SK-N-SH (cell line): Measurements from ENCODE around the gene TIMM10. TPM values are rescaled to one million over a fixed set of nuclear protein-coding genes. Genes with fewer than 3 reads are reported as not detected.
"Not testable (repeated sequence)": the region's sequence is repeated elsewhere in the genome, so short reads cannot be mapped to it uniquely, and the experiment has no call there.

Experiments used
- CTCF ChIA-PET: fragments of 300-600, 350-600 bp; formaldehyde crosslinking; extraction: SDS; loops from one replicate; lab custom pipeline; 2021; lab: Yijun Ruan, JAX
- POLR2A ChIA-PET: fragments of 350-600 bp; sonication (Branson Sonifier 250); formaldehyde crosslinking; extraction: SDS; loops from one replicate; lab custom pipeline; 2020; ENCODE audit warnings: antibody characterized with exemption, inconsistent platforms; lab: Yijun Ruan, JAX
- DNase-seq: peaks from one replicate; pipeline ENCODE4 v3.0.0; 2012
- H2AFZ ChIP-seq: fragments of 200-600 bp; sonication (generic); 2 replicates; pipeline ENCODE4 v1.8.1; 2016; ENCODE audit warnings: antibody characterized with exemption, mild to moderate bottlenecking, low read depth
- H3F3A ChIP-seq: fragments of 200-600 bp; sonication (generic); replicated peaks from 2 replicates; pipeline ENCODE3; 2016; ENCODE audit warnings: antibody characterized with exemption, mild to moderate bottlenecking; ENCODE audit not compliant: insufficient read depth
- H3K27ac ChIP-seq, 2 experiments: fragments of 200-500 bp in 1 of 2; fragments of 200-600 bp in 1 of 2; sonication (Bioruptor generic) in 1 of 2; sonication (generic), shearing (Covaris generic) in 1 of 2; 2 replicates each; pipeline versions ENCODE4 v1.5.1 to v1.6.1; 2014 to 2016; ENCODE audit warnings: low read depth in 2 of 2, inconsistent platforms in 1 of 2, low read length in 1 of 2, mild to moderate bottlenecking in 1 of 2, mixed read lengths in 1 of 2
- H3K27me3 ChIP-seq: fragments of 200-600 bp; sonication (generic), shearing (Covaris generic); 2 replicates; pipeline ENCODE4 v1.6.1; 2016; ENCODE audit warnings: mixed run types; ENCODE audit not compliant: insufficient read depth
- H3K36me3 ChIP-seq, 2 experiments: fragments of 200-500 bp in 1 of 2; fragments of 200-600 bp in 1 of 2; sonication (Bioruptor generic) in 1 of 2; sonication (generic) in 1 of 2; replicated peaks in 1 of 2; 2 replicates each; pipeline versions ENCODE3 to v1.5.1; 2014 to 2016; ENCODE audit warnings: low read length in 1 of 2, mild to moderate bottlenecking in 1 of 2; ENCODE audit not compliant: insufficient read depth in 2 of 2, control insufficient read depth in 1 of 2
- H3K4me1 ChIP-seq, 2 experiments: fragments of 200-500 bp in 1 of 2; fragments of 200-600 bp in 1 of 2; sonication (Bioruptor generic) in 1 of 2; sonication (generic), shearing (Covaris generic) in 1 of 2; 2 replicates each; pipeline versions ENCODE4 v1.5.1 to v1.6.1; 2014 to 2016; ENCODE audit warnings: low read depth in 1 of 2, low read length in 1 of 2, mixed run types in 1 of 2; ENCODE audit not compliant: insufficient read depth in 2 of 2, control insufficient read depth in 1 of 2
- H3K4me2 ChIP-seq: fragments of 200-600 bp; sonication (generic), shearing (Covaris generic); 2 replicates; pipeline ENCODE4 v1.6.1; 2017; ENCODE audit warnings: mixed run types
- H3K4me3 ChIP-seq, 2 experiments: fragments of 200-500 bp in 1 of 2; fragments of 200-600 bp in 1 of 2; sonication (Bioruptor generic) in 1 of 2; sonication (generic), shearing (Covaris generic) in 1 of 2; 2 replicates each; pipeline versions ENCODE4 v1.5.1 to v1.8.1; 2014 to 2016; ENCODE audit warnings: low read depth in 2 of 2, inconsistent platforms in 1 of 2, low read length in 1 of 2, mild to moderate bottlenecking in 1 of 2, mixed read lengths in 1 of 2, moderate library complexity in 1 of 2
- H3K79me2 ChIP-seq: fragments of 200-600 bp; sonication (generic); 2 replicates; pipeline ENCODE4 v1.8.1; 2017; ENCODE audit warnings: mild to moderate bottlenecking; ENCODE audit not compliant: insufficient read depth
- H3K9ac ChIP-seq: fragments of 200-600 bp; sonication (generic); 2 replicates; pipeline ENCODE4 v1.6.1; 2017; ENCODE audit warnings: mixed run types
- H3K9me2 ChIP-seq: fragments of 200-600 bp; sonication (generic); 2 replicates; pipeline ENCODE4 v1.6.1; 2017; ENCODE audit warnings: mixed run types
- H3K9me3 ChIP-seq: fragments of 200-600 bp; sonication (generic); 2 replicates; pipeline ENCODE4 v1.6.1; 2017; ENCODE audit warnings: mixed run types, mild to moderate bottlenecking, moderate library complexity
- H4K20me1 ChIP-seq: fragments of 200-600 bp; sonication (generic); 2 replicates; pipeline ENCODE4 v1.6.1; 2017; ENCODE audit warnings: mild to moderate bottlenecking, mixed run types; ENCODE audit not compliant: insufficient read depth
- CHD2 ChIP-seq: fragments of 150-350 bp; IDR thresholded peaks from 2 replicates; pipeline ENCODE4 v1.6.1; 2018; ENCODE audit warnings: low read length; ENCODE audit not compliant: partially characterized antibody
- EZH2phosphoT487 ChIP-seq: fragments of 200-600 bp; sonication (generic); IDR thresholded peaks from 2 replicates; pipeline ENCODE4 v1.6.1; 2017; ENCODE audit warnings: low read depth, mixed run types, mild to moderate bottlenecking, antibody characterized with exemption, moderate library complexity, borderline replicate concordance
- FOXJ3 ChIP-seq: sonication (generic); formaldehyde crosslinking; IDR thresholded peaks from 2 replicates; pipeline ENCODE4 v1.5.1; 2020; ENCODE audit warnings: mild to moderate bottlenecking, missing genetic modification reagents
- FOXM1 ChIP-seq: IDR thresholded peaks from 2 replicates; pipeline ENCODE4 v1.4.0; 2012; ENCODE audit warnings: low read depth, mild to moderate bottlenecking
- GATA2 ChIP-seq: sonication (generic); formaldehyde crosslinking; IDR thresholded peaks from 2 replicates; pipeline ENCODE4 v1.5.0; 2020; ENCODE audit warnings: mild to moderate bottlenecking, missing genetic modification reagents
- NFIC ChIP-seq: IDR thresholded peaks from 2 replicates; pipeline ENCODE4 v1.4.0; 2012; ENCODE audit warnings: borderline replicate concordance
- RCOR1 ChIP-seq: fragments of 150-350 bp; IDR thresholded peaks from 2 replicates; pipeline ENCODE4 v1.6.1; 2017; ENCODE audit warnings: antibody characterized with exemption, low read length
- SMC3 ChIP-seq: IDR thresholded peaks from 2 replicates; pipeline ENCODE4 v1.6.1; 2012; ENCODE audit warnings: low read depth, low read length, improper control_type of control experiment
- USF1 ChIP-seq: IDR thresholded peaks from 2 replicates; pipeline ENCODE4 v1.4.0; 2012; ENCODE audit warnings: low read depth, borderline replicate concordance
- YY1 ChIP-seq: IDR thresholded peaks from 2 replicates; pipeline ENCODE4 v1.4.0; 2012; ENCODE audit warnings: low read depth, mild to moderate bottlenecking
- ZBTB33 ChIP-seq: IDR thresholded peaks from 2 replicates; pipeline ENCODE4 v1.4.0; 2012; ENCODE audit warnings: low read depth, borderline replicate concordance
- WGBS: methylation state at CpG from one replicate; pipeline ENCODE4 v1.1.6; 2017; ENCODE audit warnings: low lambda C conversion rate; 5-methylcytosine and 5-hydroxymethylcytosine counted together
- polyA plus RNA-seq, 3 experiments: library from polyadenylated mRNA; depleted of rRNA; stranded (reverse); fragments of >200 nt; gene quantifications; 2 replicates each; pipeline ENCODE4 v1.2.3, GENCODE V29; 2012
- TF ChIP-seq, protein P1 (sequence below): IDR thresholded peaks from 2 replicates; pipeline ENCODE4 v1.4.0; 2012; ENCODE audit warnings: low read depth
- TF ChIP-seq, protein P2 (sequence below): fragments of 150-350 bp; IDR thresholded peaks from 2 replicates; pipeline ENCODE4 v1.6.1; 2017; ENCODE audit warnings: antibody characterized with exemption, low read length, low read depth, borderline replicate concordance
- TF ChIP-seq, protein P3 (sequence below): fragments of 150-350 bp; IDR thresholded peaks from 2 replicates; pipeline ENCODE4 v1.6.1; 2016; ENCODE audit warnings: mild to moderate bottlenecking, low read depth, low read length

TIMM10 gene
- polyA plus RNA-seq, 1 of the 3 experiments (the other 2 are of a cell fraction), result 179 TPM

DNA sequence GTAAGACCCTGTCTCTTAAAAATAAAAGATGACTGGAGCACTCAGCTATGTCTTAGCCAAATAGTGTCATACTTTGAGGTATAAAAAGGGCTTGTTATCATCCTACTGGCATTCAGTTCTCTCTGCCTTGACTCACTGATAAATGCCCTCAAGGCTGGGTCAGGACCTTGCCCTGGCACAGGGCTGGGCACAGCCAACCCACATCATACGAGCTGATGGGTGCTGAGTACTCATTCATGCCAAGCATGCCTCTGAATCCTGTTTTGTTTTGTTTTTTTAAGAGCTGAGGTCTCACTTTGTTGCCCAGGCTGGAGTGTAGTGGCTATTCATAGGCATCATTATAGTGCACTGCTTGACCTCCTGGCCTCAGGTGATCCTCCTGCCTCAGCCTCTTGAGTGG lies 8.8 kb upstream of the TIMM10 start:
- POLR2A ChIA-PET, result no interaction called here
- WGBS, result 40% methylated on average over 1 of the region's 1 CpG
- H3K4me3 ChIP-seq, result no peak overlapping the region
- DNase-seq, result no peak
- CTCF ChIA-PET, result interaction anchor here (1.0 kb wide), 1 partner anchor 13 kb away, joined by 3 read pairs; no protein-coding TSS in a partner anchor
- H3K4me1 ChIP-seq, result no peaks in the 10 kb centered on the region; a peak in 1 of 4 replicates
- H3K36me3 ChIP-seq, result no peaks in the 10 kb centered on the region
- no peak overlapping the region for H3K27ac ChIP-seq
- no peaks in the 10 kb centered on the region for H3K79me2 ChIP-seq
- no peak overlapping the region for H3K4me2 ChIP-seq
- no peaks in the 10 kb centered on the region for H3K9me2 ChIP-seq
- H3F3A ChIP-seq, result no peaks in the 10 kb centered on the region
- TF ChIP-seq ZBTB33, result no peak
- TF ChIP-seq USF1, result no peak
- TF ChIP-seq FOXM1, result no peak
- TF ChIP-seq, protein P1, sequence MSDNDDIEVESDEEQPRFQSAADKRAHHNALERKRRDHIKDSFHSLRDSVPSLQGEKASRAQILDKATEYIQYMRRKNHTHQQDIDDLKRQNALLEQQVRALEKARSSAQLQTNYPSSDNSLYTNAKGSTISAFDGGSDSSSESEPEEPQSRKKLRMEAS, result no peak
- TF ChIP-seq FOXJ3 (CRISPR knock-in tag), result no peak
- TF ChIP-seq NFIC, result no peak
- TF ChIP-seq, protein P2, sequence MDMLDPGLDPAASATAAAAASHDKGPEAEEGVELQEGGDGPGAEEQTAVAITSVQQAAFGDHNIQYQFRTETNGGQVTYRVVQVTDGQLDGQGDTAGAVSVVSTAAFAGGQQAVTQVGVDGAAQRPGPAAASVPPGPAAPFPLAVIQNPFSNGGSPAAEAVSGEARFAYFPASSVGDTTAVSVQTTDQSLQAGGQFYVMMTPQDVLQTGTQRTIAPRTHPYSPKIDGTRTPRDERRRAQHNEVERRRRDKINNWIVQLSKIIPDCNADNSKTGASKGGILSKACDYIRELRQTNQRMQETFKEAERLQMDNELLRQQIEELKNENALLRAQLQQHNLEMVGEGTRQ, result no peak
- no peak for TF ChIP-seq CHD2
- TF ChIP-seq SMC3, result no peak
- no peak for TF ChIP-seq GATA2 (CRISPR knock-in tag)
- H3K27me3 ChIP-seq, result no peaks in the 10 kb centered on the region
- no peaks in the 10 kb centered on the region for H4K20me1 ChIP-seq
- H3K9ac ChIP-seq, result no peak overlapping the region
- H2AFZ ChIP-seq, result no peak overlapping the region
- no peaks in the 10 kb centered on the region for H3K9me3 ChIP-seq

DNA sequence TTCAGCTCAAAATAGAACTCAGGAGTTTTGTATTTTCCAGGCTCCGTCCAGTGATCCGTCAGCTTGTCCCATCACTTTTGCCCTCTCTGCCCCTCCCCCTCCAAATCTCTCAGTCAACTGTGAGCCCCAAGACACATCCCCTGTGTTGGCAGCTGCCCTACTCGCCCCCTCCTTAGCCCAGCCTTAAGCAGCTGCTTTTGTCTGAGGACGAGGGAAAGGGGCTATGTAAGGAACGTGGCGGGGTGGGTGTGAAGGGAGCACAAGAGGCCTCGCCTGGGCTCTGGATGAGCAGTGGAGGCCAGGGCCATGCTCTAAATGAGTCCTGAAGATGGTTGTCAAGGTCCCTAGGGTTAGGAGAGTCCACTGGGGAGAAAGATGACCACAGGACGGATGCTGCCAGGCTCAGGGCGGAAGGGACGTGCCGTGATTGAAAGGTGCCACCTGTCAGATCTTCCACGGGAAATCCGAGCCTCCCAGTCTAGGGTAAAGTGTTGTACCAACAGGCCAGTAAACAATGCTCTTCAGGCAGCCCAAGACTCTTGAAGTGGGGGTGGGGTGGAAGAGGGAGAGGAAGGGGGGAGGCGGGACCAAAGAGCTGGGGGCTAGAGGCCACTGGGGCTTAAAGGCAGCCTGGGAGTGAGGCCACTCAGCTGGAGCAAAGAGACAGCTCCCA lies 6.5 kb upstream of the TIMM10 start, which contains the start of gene SMTNL1:
TSS of gene SMTNL1 (plus strand) at position 649 of the 673 bp plus-strand sequence. CDS start 5,048 bp downstream, outside the sequence.
- no peaks in the 10 kb centered on the region for H3K4me1 ChIP-seq
- no peaks in the 10 kb centered on the region for H3K9me3 ChIP-seq
- no peaks in the 10 kb centered on the region for H3K9me2 ChIP-seq
- no peak for DNase-seq
- TF ChIP-seq, protein P3, sequence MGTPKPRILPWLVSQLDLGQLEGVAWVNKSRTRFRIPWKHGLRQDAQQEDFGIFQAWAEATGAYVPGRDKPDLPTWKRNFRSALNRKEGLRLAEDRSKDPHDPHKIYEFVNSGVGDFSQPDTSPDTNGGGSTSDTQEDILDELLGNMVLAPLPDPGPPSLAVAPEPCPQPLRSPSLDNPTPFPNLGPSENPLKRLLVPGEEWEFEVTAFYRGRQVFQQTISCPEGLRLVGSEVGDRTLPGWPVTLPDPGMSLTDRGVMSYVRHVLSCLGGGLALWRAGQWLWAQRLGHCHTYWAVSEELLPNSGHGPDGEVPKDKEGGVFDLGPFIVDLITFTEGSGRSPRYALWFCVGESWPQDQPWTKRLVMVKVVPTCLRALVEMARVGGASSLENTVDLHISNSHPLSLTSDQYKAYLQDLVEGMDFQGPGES, result no peak
- no peak for TF ChIP-seq YY1
- TF ChIP-seq RCOR1, result no peak
- no peak for TF ChIP-seq EZH2phosphoT487
- no peaks in the 10 kb centered on the region for H3K27me3 ChIP-seq
- H3F3A ChIP-seq, result no peaks in the 10 kb centered on the region
- no peak within 1 kb of the TSS for H2AFZ ChIP-seq
- no peak within 1 kb of the TSS for H3K4me2 ChIP-seq
- no peak within 1 kb of the TSS for H3K4me3 ChIP-seq
- CTCF ChIA-PET, result interaction anchor here (1.2 to 3.0 kb wide), 3 partner anchors 10 to 107 kb away, joined by 3 to 14 read pairs (median 5); no protein-coding TSS in a partner anchor
- WGBS, result 68% methylated on average over 9 of the region's 14 CpGs
- H3K79me2 ChIP-seq, result no peaks in the 10 kb centered on the region
- POLR2A ChIA-PET, result no interaction called here
- H3K9ac ChIP-seq, result no peak within 1 kb of the TSS
- no peaks in the 10 kb centered on the region for H4K20me1 ChIP-seq
- H3K27ac ChIP-seq, result no peak within 1 kb of the TSS
- H3K36me3 ChIP-seq, result no peaks in the 10 kb centered on the region

- H3K4me2 ChIP-seq, H3K4me3 ChIP-seq, H3K9me3 ChIP-seq, H3K9me2 ChIP-seq, H3K36me3 ChIP-seq, H3K27ac ChIP-seq, H3K9ac ChIP-seq, H3K4me1 ChIP-seq, H3K27me3 ChIP-seq, POLR2A ChIA-PET, H4K20me1 ChIP-seq, DNase-seq, H2AFZ ChIP-seq, H3F3A ChIP-seq: not testable (repeated sequence)
- 70% methylated on average over 7 of the region's 7 CpGs for WGBS
- CTCF ChIA-PET, result interaction anchor here (0.9 to 14.1 kb wide), 3 partner anchors 9 to 110 kb away, joined by 3 to 517 read pairs (median 8); no protein-coding TSS in a partner anchor
- H3K79me2 ChIP-seq, result peaks cover 12% of the 10 kb centered on the region
These were observed 3.9 kb upstream of the TIMM10 start for GRCh38 chr11:57534449-57534848.
